ENCODE data around the gene MERTK. TPM values are rescaled to one million over a fixed set of nuclear protein-coding genes. Genes with fewer than 3 reads are reported as not detected.

Gene MERTK
- total RNA-seq, 1 donor from 2014 or later, result 11.1 TPM

DNA sequence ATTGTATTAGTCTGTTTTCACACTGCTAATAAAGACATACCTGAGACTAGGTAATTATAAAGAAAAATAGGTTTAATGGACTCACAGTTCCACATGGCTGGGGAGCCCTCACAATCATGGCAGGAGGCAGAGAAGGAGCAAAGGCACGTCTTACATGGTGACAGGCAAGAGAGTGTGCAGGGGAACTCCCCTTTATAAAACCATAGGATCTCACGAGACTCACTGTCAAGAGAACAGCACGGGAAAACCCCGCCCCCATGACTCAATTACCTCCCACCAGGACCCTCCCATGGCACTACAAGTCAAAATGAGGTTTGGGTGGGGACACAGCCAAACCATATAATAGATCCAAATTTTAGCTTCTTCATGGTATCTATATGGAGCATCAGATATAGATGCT lies 87.1 kb downstream of the MERTK start:
- TF ChIP-seq, protein P1, sequence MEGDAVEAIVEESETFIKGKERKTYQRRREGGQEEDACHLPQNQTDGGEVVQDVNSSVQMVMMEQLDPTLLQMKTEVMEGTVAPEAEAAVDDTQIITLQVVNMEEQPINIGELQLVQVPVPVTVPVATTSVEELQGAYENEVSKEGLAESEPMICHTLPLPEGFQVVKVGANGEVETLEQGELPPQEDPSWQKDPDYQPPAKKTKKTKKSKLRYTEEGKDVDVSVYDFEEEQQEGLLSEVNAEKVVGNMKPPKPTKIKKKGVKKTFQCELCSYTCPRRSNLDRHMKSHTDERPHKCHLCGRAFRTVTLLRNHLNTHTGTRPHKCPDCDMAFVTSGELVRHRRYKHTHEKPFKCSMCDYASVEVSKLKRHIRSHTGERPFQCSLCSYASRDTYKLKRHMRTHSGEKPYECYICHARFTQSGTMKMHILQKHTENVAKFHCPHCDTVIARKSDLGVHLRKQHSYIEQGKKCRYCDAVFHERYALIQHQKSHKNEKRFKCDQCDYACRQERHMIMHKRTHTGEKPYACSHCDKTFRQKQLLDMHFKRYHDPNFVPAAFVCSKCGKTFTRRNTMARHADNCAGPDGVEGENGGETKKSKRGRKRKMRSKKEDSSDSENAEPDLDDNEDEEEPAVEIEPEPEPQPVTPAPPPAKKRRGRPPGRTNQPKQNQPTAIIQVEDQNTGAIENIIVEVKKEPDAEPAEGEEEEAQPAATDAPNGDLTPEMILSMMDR (IDR thresholded peaks at IDR 0.05), result no peak
- Histone ChIP-seq H3K27me3 (no peaks in the 10 kb centered on the region), H3K4me1 (no peaks in the 10 kb centered on the region), H3K27ac (no peak overlapping the region), H3K4me3 (no peak overlapping the region), H3K9me3 (no peaks in the 10 kb centered on the region), H3K36me3 (peaks cover 40 to 56% of the 10 kb centered on the region in 2 donors)
- intact Hi-C loops (cut with DNase I), result no loop called here
- no peak for DNase-seq (ENCODE audit: low spot score in 2 of 2)

GRCh38 chr2:111986116-111986900 lies 87.9 kb downstream of the MERTK start:
- DNase-seq (ENCODE audit: low spot score in 2 of 2), result no peak
- H3K9me3 ChIP-seq, result no peaks in the 10 kb centered on the region
- intact Hi-C loops (cut with DNase I), result no loop called here
- H3K4me1 ChIP-seq, result no peaks in the 10 kb centered on the region
- H3K4me3 ChIP-seq, result no peak overlapping the region
- TF ChIP-seq, protein P1 (IDR thresholded peaks at IDR 0.05), result no peak
- peaks cover 40 to 56% of the 10 kb centered on the region in 2 donors for H3K36me3 ChIP-seq
- no peaks in the 10 kb centered on the region for H3K27me3 ChIP-seq
- H3K27ac ChIP-seq, result no peak overlapping the region

DNA sequence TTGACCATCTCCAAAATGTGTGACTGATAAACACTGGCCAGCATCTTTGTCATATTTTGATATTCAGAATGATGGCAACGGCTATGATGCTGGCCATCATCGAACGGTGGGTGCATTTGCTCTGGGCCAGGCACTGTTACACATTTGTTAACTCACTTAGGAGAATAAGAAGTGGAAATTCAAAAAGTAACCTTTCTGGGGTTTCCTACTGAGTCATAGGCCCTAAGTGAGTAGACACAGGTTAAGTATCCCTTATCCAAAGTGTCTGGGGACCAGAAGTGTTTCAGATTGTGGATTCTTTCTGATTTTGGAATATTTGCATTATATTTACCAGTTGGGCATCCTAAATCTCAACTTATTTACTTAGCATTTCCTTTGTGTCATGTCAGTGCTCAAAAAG lies 92.0 kb downstream of the MERTK start:
- Histone ChIP-seq H3K27me3 (no peaks in the 10 kb centered on the region), H3K9me3 (no peaks in the 10 kb centered on the region), H3K4me1 (no peaks in the 10 kb centered on the region), H3K36me3 (peaks cover 20 to 46% of the 10 kb centered on the region in 2 donors), H3K4me3 (no peak overlapping the region), H3K27ac (no peak overlapping the region)
- no peak for DNase-seq (ENCODE audit: low spot score in 2 of 2)
- TF ChIP-seq, protein P1 (IDR thresholded peaks at IDR 0.05), result no peak
- intact Hi-C loops (cut with DNase I), result no loop called here

DNA sequence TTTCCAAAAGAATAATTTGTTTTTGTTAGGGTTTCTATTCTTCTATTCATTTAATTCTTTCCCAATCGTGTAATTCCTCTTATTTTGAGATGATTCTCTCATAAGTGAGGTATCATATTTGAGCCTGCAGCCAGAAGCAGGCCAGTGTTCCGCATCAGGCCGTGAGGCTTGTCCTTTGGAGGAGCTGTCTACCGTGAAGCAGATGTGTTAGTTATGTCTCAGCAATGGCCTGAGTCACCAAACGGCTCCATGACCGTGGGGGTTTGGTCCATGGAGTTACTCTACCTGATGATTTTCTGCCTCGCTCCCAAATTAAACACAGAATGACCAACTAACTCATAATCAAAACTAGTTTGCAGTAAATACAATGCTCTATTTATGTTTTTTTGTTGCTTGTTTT lies 92.4 kb downstream of the MERTK start:
- TF ChIP-seq, protein P1 (IDR thresholded peaks at IDR 0.05), result no peak
- intact Hi-C loops (cut with DNase I), result no loop called here

GRCh38 chr2:111994042-111994441 lies 95.6 kb downstream of the MERTK start:
- intact Hi-C loops (cut with DNase I), result no loop called here
- Histone ChIP-seq H3K4me1 (no peaks in the 10 kb centered on the region), H3K4me3 (no peak overlapping the region), H3K36me3 (peaks cover 11 to 49% of the 10 kb centered on the region in 2 donors), H3K27me3 (no peaks in the 10 kb centered on the region), H3K9me3 (no peaks in the 10 kb centered on the region), H3K27ac (no peak overlapping the region)
- TF ChIP-seq, protein P1 (IDR thresholded peaks at IDR 0.05), result no peak
- DNase-seq (ENCODE audit: low spot score in 2 of 2), result no peak

More for the DNA sequence above, 92.4 kb downstream of the MERTK start:
- Histone ChIP-seq H3K27ac (no peak overlapping the region), H3K4me1 (no peaks in the 10 kb centered on the region), H3K27me3 (no peaks in the 10 kb centered on the region), H3K9me3 (no peaks in the 10 kb centered on the region), H3K4me3 (no peak overlapping the region), H3K36me3 (peaks cover 16 to 46% of the 10 kb centered on the region in 2 donors)
- no peak for DNase-seq (ENCODE audit: low spot score in 2 of 2)

Measured in ascending aorta (tissue), 2 donors.